GM12873 (cell line): ENCODE measurements around the gene ZNF397.

Source experiments
- TF ChIP-seq, protein P1 (sequence below): IDR thresholded peaks from 2 replicates; pipeline ENCODE4 v1.5.1; 2012; ENCODE audit warnings: low read depth, mild to moderate bottlenecking, moderate library complexity, low read length, control low read depth; ENCODE audit not compliant: insufficient read depth; ENCODE audit errors: missing control alignments

ZNF397 gene

DNA sequence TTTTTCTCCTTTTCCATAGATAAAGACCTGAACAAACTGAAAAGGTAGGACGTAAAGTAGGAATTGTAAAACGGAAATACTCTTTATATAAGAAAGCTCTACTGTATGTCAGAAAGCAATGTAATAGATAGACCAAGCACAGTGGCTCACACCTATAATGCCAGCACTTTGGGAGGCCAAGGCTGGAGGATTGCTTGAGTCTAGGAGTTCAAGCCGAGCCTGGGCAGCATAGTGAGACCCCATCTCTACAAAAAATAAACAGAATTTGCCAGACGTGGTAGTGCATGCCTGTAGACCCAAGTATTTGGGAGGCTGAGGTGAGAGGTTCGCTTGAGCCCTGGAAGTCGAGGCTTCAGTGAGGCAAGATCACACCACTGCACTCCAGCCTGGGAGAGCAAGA, 7.6 kb downstream of the ZNF397 start:
- TF ChIP-seq, protein P1, sequence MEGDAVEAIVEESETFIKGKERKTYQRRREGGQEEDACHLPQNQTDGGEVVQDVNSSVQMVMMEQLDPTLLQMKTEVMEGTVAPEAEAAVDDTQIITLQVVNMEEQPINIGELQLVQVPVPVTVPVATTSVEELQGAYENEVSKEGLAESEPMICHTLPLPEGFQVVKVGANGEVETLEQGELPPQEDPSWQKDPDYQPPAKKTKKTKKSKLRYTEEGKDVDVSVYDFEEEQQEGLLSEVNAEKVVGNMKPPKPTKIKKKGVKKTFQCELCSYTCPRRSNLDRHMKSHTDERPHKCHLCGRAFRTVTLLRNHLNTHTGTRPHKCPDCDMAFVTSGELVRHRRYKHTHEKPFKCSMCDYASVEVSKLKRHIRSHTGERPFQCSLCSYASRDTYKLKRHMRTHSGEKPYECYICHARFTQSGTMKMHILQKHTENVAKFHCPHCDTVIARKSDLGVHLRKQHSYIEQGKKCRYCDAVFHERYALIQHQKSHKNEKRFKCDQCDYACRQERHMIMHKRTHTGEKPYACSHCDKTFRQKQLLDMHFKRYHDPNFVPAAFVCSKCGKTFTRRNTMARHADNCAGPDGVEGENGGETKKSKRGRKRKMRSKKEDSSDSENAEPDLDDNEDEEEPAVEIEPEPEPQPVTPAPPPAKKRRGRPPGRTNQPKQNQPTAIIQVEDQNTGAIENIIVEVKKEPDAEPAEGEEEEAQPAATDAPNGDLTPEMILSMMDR, result no peak

DNA sequence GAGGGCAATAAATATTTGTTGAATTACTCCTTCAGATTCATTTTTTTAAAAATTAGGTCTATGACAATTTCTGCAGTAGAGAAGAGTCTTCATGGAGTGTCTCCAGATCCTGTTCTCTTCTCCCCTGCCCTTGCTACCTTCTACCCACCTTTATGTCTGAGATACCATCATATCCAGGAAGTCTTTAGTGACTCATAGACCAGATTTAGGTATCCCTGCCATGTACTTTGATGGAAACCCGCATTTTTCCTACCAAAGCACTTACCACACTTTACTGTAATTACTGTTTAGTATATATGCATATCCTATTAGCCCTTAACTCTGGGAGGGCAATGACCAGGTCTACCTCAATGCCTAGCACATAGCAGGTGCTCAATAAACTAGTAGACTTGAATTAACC, 11.6 kb downstream of the ZNF397 start:
- TF ChIP-seq, protein P1, result no peak

DNA sequence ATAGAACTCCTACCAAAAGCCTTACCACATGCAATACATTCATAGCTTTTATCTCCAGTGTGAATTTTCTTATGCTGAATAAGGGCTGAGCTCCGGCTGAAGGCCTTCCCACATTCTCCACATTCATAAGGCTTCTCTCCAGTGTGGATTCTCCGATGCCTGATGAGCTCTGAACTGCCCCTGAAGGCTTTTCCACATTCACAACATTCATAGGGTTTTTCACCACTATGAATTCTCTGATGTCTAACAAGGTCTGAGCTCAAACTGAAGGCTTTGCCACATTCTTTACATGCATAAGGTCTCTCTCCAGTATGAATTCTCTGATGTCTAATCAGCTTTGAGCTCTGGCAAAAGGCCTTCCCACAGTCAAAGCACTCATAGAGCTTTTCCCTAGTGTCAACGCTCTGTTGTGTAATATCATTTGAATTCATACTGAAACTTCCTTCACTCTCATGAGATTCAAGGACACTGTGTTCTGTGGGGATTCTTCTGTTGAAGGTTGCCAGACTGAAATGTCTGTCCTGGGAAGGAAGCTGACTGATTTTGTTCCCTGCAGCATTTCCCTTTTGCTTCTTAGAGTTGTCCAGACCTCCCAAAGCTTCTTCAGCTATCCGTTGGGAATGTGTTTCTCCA, 12.9 kb downstream of the ZNF397 start:
- TF ChIP-seq, protein P1, result no peak

GRCh38 chr18:35256947-35257346, 16.1 kb downstream of the ZNF397 start:
- TF ChIP-seq, protein P1, result no peak

DNA sequence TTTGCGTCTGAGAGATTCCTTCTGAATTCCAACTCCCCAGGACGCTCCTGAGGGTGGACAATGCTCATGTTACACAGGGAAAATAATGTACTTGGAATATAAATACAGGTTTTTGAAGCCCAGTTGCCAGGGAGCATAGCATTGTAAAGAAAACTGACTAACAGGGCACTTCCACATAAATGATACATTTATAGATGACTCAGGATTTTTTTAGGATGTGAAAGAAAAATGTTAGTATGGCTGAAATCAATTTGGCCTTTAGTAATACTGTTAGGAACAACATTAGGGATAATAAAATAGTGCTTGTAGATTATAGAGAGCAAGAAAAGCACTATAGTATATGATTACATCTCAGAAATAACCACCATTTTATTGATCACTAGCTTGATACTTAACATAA, 23.6 kb downstream of the ZNF397 start:
- TF ChIP-seq, protein P1, result no peak

DNA sequence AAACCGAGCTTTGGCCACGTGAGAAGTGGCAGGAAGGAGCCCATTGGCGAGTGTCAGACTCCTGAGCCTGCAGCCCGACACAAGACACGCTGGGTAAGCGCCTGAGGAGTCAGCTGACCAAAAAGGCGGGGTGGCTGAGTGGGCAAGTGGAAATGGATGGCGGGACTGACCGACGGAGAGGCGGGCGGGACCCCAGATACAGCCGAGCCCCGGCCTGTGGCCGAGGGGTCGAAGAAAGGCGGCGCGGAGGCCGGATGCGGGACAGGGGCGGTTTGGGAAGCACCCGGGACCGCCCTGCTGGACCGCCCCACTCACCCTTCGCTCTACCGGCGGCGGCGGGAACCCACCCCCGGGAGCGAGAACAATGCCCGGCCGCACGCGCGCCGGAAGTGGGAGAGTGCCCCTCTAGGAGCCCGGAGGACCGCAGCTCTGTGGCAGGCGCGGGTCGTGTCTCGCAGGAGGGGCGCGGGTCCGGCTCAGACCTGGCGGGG, 26.4 kb downstream of the ZNF397 start:
- TF ChIP-seq, protein P1, result no peak

GRCh38 chr18:35267809-35268208, 27.0 kb downstream of the ZNF397 start:
- TF ChIP-seq, protein P1, result no peak
